Measurements from ENCODE around the gene GLT8D2. TPM values are rescaled to one million over a fixed set of nuclear protein-coding genes. Genes with fewer than 3 reads are reported as not detected.

GLT8D2 gene
- total RNA-seq, 1 donor, result not detected

DNA sequence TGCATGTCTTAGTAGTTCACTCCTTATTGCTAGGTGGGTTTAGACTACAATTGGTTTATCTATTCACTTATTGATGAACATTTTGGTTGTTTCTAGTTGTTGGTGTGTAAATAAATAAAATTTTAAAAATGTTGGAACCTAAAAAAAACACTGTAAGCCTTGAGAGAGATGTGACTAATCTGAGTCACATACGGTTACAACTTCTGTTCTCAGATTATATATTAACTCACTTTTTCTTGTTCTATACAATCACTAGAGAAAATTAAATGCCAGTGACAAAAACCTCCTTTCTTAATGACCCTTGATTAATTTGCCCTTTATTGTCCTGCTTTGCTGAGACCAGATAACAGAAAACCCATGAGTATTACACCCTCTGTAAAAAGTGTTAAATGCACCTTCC is 91.4 kb downstream of the GLT8D2 start:
- Histone ChIP-seq H3K27me3 (ENCODE audit: insufficient read depth, low read length) (no peaks in the 10 kb centered on the region), H3K4me3 (ENCODE audit: low read length) (no peak overlapping the region), H3K4me1 (ENCODE audit: insufficient read depth, low read length) (peaks cover 14% of the 10 kb centered on the region), H3K9me3 (ENCODE audit: low read depth, low read length) (no peaks in the 10 kb centered on the region)

GRCh38 chr12:103957865-103958388 is 92.1 kb downstream of the GLT8D2 start:
- Histone ChIP-seq H3K4me3 (ENCODE audit: low read length) (no peak overlapping the region), H3K27me3 (ENCODE audit: insufficient read depth, low read length) (no peaks in the 10 kb centered on the region), H3K4me1 (ENCODE audit: insufficient read depth, low read length) (peaks cover 14% of the 10 kb centered on the region), H3K9me3 (ENCODE audit: low read depth, low read length) (no peaks in the 10 kb centered on the region)

DNA sequence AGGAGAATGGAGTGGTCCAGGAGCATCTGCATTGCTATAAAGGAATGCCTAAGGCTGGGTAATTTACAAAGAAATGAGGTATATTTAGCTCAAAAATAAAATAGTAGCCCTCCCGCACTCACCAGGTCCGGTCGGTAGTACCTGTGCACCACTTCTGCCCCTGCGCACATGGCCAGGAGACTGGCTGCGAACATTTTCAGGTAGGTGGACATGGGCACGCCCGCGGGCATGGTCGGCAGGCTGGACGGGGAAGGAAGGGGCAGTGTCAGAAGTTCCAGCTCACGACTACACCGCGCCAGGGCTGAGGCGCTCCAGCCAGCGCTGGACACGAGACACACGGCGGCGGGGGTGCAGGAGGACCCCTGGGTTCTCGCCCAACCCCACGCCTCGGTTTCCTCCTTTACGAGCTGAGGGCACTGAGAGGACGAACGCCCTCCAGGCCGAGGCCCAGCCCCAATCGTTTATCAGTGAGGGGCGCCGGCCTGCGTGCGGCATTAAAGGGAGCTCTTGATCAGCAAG is 93.4 kb downstream of the GLT8D2 start:
- Histone ChIP-seq H3K27me3 (ENCODE audit: insufficient read depth, low read length) (no peaks in the 10 kb centered on the region), H3K9me3 (ENCODE audit: low read depth, low read length) (no peaks in the 10 kb centered on the region), H3K4me1 (ENCODE audit: insufficient read depth, low read length) (peaks cover 14% of the 10 kb centered on the region), H3K4me3 (ENCODE audit: low read length) (peak overlapping the region; percentile 64)

- Histone ChIP-seq H3K4me1 (ENCODE audit: insufficient read depth, low read length) (peaks cover 14% of the 10 kb centered on the region), H3K4me3 (ENCODE audit: low read length) (peak overlapping the region; percentile 64), H3K9me3 (ENCODE audit: low read depth, low read length) (no peaks in the 10 kb centered on the region), H3K27me3 (ENCODE audit: insufficient read depth, low read length) (no peaks in the 10 kb centered on the region)
Measured at GRCh38 chr12:103955811-103956508, 94.0 kb downstream of the GLT8D2 start.

DNA sequence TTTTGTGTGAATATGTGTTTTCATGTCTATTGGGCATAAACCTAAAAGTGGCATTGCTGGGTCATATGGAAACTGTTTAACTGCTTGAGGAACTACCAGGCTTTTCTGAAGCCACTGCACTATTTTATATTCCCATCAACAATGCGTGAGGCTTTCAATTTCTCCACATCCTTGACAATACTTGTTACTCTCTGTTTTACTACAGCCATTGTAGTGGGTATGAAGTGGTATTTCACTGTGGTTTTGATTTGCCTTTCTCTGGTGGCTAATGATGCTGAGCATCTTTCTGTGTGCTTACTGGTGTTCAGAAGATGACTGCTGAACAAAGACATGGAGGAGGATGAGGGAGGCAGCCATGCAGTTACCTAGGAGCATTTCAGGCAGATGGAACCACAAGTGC is 97.5 kb downstream of the GLT8D2 start:
- Histone ChIP-seq H3K9me3 (ENCODE audit: low read depth, low read length) (no peaks in the 10 kb centered on the region), H3K4me1 (ENCODE audit: insufficient read depth, low read length) (peaks cover 12% of the 10 kb centered on the region), H3K4me3 (ENCODE audit: low read length) (no peak overlapping the region), H3K27me3 (ENCODE audit: insufficient read depth, low read length) (no peaks in the 10 kb centered on the region)

DNA sequence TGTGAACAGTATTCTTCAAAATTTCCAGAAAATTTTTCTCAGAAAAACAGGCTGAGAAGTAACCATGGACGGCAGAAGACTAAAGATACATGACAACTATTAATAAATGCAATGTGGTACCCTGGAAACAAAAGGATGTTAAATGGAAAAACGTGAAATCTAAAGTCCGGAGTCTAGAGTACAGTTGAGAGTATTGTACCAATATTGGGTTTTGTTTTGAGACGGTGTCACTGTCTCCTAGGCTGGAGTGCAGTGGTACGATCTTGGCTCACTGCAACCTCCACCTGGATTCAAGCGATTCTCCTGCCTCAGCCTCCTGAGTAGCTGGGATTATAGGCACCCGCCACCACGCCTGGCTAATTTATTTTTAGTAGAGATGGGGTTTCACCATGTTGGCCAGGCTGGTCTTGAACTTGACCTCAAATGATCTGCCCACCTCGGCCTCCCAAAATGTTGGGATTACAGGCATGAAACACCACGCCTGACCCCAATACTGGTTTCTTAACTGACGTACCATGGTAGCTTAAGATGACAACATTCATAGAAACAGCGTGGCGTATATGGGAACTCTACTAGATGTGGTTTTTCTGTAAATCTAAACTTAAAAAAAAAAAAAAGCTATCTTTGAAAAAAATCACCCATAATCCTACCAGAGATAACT is 101.1 kb downstream of the GLT8D2 start:
- Histone ChIP-seq H3K9me3 (ENCODE audit: low read depth, low read length) (no peaks in the 10 kb centered on the region), H3K4me3 (ENCODE audit: low read length) (no peak overlapping the region), H3K4me1 (ENCODE audit: insufficient read depth, low read length) (no peaks in the 10 kb centered on the region), H3K27me3 (ENCODE audit: insufficient read depth, low read length) (no peaks in the 10 kb centered on the region)

GRCh38 chr12:103947871-103948555 is 102.0 kb downstream of the GLT8D2 start:
- no peak overlapping the region for H3K4me3 ChIP-seq (ENCODE audit: low read length)

DNA sequence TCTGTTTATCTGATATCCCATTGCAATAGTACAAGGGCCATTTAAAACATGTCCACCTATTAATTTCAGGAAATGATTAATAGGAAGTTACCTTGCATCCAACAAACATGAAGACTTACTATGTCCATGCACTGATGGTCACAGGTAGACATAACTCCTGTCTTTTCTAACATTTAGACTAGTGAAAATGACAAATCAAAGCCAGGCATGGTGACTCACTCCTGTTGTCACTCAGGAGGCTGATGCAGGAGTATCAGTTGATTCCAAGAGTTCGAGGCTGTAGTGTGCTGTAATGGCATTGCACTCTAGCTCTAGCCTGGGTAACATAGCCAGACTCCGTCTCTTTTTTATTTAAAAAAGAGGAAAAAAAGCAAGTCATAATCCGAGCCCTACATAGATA is 105.0 kb downstream of the GLT8D2 start:
- no peaks in the 10 kb centered on the region for H3K27me3 ChIP-seq (ENCODE audit: insufficient read depth, low read length)
- no peaks in the 10 kb centered on the region for H3K4me1 ChIP-seq (ENCODE audit: insufficient read depth, low read length)
- no peak overlapping the region for H3K4me3 ChIP-seq (ENCODE audit: low read length)
- no peaks in the 10 kb centered on the region for H3K9me3 ChIP-seq (ENCODE audit: low read depth, low read length)

More at GRCh38 chr12:103947871-103948555, 102.0 kb downstream of the GLT8D2 start:
- Histone ChIP-seq H3K27me3 (ENCODE audit: insufficient read depth, low read length) (no peaks in the 10 kb centered on the region), H3K9me3 (ENCODE audit: low read depth, low read length) (no peaks in the 10 kb centered on the region), H3K4me1 (ENCODE audit: insufficient read depth, low read length) (no peaks in the 10 kb centered on the region)

Other genes with a start within 250 kb of the GLT8D2 start
- gene NT5DC3, start 209.0 kb downstream of the GLT8D2 start, total RNA-seq, result 1.9 TPM
- gene HSP90B1, start 119.8 kb downstream of the GLT8D2 start, total RNA-seq, result 412 TPM
- 44.9 TPM for gene TDG, start 84.3 kb downstream of the GLT8D2 start, total RNA-seq
- 23.4 TPM for gene HCFC2, start 14.3 kb upstream of the GLT8D2 start, total RNA-seq
- gene NFYB, start 88.0 kb upstream of the GLT8D2 start, total RNA-seq, result 14.1 TPM
- 69.9 TPM for gene TXNRD1, start 165.6 kb upstream of the GLT8D2 start, total RNA-seq

Measured in mononuclear cell (primary cell).